ENCODE results near the gene FRY.

Gene FRY

DNA sequence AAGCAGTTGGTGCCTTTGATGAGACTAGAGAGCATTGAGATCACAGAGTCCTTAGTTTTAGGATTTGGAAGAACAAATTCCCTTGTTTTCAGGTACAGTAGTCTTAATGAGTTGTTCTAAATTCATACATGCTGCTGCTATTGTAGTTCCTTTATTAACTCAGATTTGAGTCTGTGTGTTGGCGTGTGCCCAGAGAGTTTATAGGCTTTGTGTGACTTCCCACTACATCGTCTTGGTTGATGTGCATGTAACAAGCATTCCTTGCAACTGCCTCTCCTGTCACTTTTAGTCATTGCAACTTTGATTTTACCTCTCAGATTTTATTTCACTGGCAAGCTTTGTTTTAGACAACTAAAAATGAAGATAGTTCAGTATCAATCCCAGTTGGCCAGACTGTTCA, 148.1 kb downstream of the FRY start:
- no peak for FAIRE-seq
- TF ChIP-seq TAF1 (IDR thresholded peaks at IDR 0.05; ENCODE audit: low read depth, low read length) (no peak), PAX5 (IDR thresholded peaks at IDR 0.05; ENCODE audit: insufficient read depth, low read length, severe bottlenecking) (no peak), POU2F2 (IDR thresholded peaks at IDR 0.05; ENCODE audit: low read depth, low read length) (no peak), POLR2A (IDR thresholded peaks at IDR 0.05; ENCODE audit: low read depth, low read length) (no peak), POLR2AphosphoS5 (IDR thresholded peaks at IDR 0.05; ENCODE audit: low read depth, low read length) (no peak), SPI1 (IDR thresholded peaks at IDR 0.05; ENCODE audit: low read depth, low read length) (no peak)
- DNase-seq (ENCODE audit: insufficient read length, low spot score): no peak

DNA sequence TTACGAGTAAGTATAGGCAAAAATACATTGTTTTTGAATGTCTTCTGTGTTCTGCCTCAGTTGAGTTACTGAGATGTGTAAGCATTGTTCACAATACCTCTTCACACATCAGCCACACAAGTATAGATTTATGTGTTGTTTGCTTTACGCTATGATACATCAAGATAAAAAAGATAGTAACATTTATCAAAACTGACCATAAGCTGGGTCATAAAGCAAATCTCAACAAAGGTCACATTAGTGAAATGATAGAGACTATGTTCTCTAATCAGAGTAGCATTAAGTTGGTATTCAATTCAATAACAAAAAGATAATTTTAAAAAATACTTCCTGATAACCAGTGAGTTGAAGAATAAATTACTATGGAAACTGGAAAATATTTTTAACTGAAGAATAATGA, 156.1 kb downstream of the FRY start:
- FAIRE-seq: no peak
- no peak for TF ChIP-seq PAX5 (IDR thresholded peaks at IDR 0.05; ENCODE audit: insufficient read depth, low read length, severe bottlenecking)
- DNase-seq (ENCODE audit: insufficient read length, low spot score): no peak

DNA sequence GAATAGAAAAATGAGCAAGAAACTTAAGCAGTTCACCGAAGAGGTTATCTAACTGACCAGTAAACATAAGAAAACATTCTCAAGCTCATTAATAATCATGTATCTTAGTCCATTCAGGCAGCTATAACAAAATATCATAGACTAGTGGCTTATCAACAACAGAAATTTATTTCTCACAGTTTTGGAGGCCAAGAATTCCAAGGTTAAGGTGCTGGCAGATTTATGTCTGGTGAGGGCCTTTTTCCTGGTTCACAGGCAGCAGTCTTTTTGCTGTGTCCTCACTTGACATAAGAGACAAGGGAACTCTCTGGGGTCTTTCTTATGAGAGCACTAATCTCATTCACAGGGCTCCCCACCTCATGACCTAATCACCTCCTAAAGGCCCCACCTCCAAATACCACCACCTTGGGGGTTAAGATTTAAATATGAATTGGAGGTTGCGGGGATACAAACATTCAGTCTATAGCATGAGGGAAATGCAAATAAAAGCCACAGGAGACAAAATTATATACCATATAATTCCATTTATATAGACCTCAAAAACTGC, 160.0 kb downstream of the FRY start:
- FAIRE-seq (no peak), DNase-seq (ENCODE audit: insufficient read length, low spot score) (no peak)
- TF ChIP-seq TAF1 (IDR thresholded peaks at IDR 0.05; ENCODE audit: low read depth, low read length) (no peak), POU2F2 (IDR thresholded peaks at IDR 0.05; ENCODE audit: low read depth, low read length) (no peak), PAX5 (IDR thresholded peaks at IDR 0.05; ENCODE audit: insufficient read depth, low read length, severe bottlenecking) (no peak), POLR2A (IDR thresholded peaks at IDR 0.05; ENCODE audit: low read depth, low read length) (no peak), SPI1 (IDR thresholded peaks at IDR 0.05; ENCODE audit: low read depth, low read length) (no peak), POLR2AphosphoS5 (IDR thresholded peaks at IDR 0.05; ENCODE audit: low read depth, low read length) (no peak)

DNA sequence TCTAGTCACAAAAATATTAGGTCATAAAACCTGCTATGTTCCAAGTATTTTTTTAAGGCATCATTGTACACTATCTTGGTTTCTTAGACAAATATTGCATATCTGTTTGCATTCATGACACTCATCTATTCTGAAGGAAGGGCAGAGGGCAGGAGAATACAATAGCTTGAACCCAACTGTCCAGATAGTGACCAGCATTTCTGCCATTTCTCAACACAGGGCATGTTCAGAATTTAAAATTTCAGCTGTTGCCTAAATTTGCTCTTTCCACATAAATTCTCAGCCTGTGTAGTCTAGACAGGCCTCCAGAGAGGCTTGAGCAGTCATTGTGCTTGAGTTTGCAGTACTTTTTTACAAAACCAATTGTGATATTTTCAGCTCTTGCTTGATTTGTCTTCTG, 164.1 kb downstream of the FRY start:
- FAIRE-seq (no peak), DNase-seq (ENCODE audit: insufficient read length, low spot score) (no peak)
- TF ChIP-seq POU2F2 (IDR thresholded peaks at IDR 0.05; ENCODE audit: low read depth, low read length): no peak
- TF ChIP-seq PAX5 (IDR thresholded peaks at IDR 0.05; ENCODE audit: insufficient read depth, low read length, severe bottlenecking): no peak
- TF ChIP-seq SPI1 (IDR thresholded peaks at IDR 0.05; ENCODE audit: low read depth, low read length): no peak
- TF ChIP-seq TAF1 (IDR thresholded peaks at IDR 0.05; ENCODE audit: low read depth, low read length): no peak
- TF ChIP-seq POLR2A (IDR thresholded peaks at IDR 0.05; ENCODE audit: low read depth, low read length): no peak
- no peak for TF ChIP-seq POLR2AphosphoS5 (IDR thresholded peaks at IDR 0.05; ENCODE audit: low read depth, low read length)

DNA sequence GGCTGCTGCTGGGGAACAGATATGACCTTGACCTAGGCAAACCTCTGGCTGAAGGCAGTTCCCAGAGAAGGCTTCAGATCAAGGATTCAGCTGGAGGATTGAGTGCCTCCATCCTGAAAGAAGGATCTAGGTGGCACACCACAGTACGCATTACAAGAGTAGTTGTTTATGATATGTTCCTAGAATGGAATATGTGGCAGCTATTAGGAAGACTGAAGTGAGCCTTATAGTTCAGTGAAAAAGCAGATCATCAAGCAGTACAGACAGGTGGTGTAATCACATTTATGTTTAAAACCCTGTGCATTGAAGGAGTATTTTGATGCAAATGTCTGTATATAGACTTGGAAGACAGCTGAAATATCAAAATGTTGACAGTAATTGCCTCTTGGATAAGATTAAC, 167.6 kb downstream of the FRY start:
- TF ChIP-seq SPI1 (IDR thresholded peaks at IDR 0.05; ENCODE audit: low read depth, low read length) (no peak), PAX5 (IDR thresholded peaks at IDR 0.05; ENCODE audit: insufficient read depth, low read length, severe bottlenecking) (no peak), POLR2A (IDR thresholded peaks at IDR 0.05; ENCODE audit: low read depth, low read length) (no peak)
- FAIRE-seq: no peak
- DNase-seq (ENCODE audit: insufficient read length, low spot score): no peak

DNA sequence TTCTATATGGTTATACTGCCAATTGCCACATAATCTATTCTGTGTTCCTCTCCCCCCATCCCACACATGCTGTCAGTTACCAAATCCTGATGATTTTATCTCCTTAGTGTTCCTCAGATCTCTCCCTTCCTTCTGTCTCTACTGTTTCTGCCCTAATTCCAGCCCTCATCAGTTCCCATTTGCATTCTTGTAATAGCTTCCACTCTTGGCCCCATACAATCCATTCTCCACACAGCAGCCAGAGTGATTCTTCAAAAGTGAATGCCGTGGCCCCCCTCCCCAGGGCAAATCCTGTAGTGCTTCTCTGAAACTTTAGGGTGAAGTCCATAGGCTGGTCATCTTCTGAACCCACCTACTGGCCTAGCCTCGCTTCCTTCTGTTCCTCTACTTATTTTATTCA, 169.2 kb downstream of the FRY start:
- TF ChIP-seq POU2F2 (IDR thresholded peaks at IDR 0.05; ENCODE audit: low read depth, low read length) (no peak), SPI1 (IDR thresholded peaks at IDR 0.05; ENCODE audit: low read depth, low read length) (no peak), PAX5 (IDR thresholded peaks at IDR 0.05; ENCODE audit: insufficient read depth, low read length, severe bottlenecking) (no peak), TAF1 (IDR thresholded peaks at IDR 0.05; ENCODE audit: low read depth, low read length) (no peak), POLR2AphosphoS5 (IDR thresholded peaks at IDR 0.05; ENCODE audit: low read depth, low read length) (no peak), POLR2A (IDR thresholded peaks at IDR 0.05; ENCODE audit: low read depth, low read length) (no peak)
- FAIRE-seq: no peak

DNA sequence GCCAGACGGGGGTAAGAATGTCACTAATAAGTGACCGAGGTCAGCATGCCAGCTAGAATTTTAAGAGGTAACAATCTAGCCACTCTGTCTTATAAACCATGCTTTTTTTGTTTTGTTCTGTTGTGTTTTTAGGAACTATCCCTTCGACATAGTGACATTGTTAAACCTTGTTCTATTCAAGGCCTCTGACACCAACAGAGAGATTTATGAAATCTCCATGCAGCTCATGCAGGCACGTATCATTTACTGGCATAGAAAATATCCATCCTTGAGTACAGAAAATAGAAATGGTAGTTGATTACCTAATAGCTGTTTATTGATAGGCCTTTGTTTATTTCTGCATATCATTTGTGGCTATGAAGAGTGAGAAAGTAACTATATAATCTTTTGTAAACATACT, 170.2 kb downstream of the FRY start:
- TF ChIP-seq POLR2AphosphoS5 (IDR thresholded peaks at IDR 0.05; ENCODE audit: low read depth, low read length) (no peak), SPI1 (IDR thresholded peaks at IDR 0.05; ENCODE audit: low read depth, low read length) (no peak), POLR2A (IDR thresholded peaks at IDR 0.05; ENCODE audit: low read depth, low read length) (no peak), POU2F2 (IDR thresholded peaks at IDR 0.05; ENCODE audit: low read depth, low read length) (no peak), PAX5 (IDR thresholded peaks at IDR 0.05; ENCODE audit: insufficient read depth, low read length, severe bottlenecking) (no peak), TAF1 (IDR thresholded peaks at IDR 0.05; ENCODE audit: low read depth, low read length) (no peak)
- DNase-seq (ENCODE audit: insufficient read length, low spot score) (no peak), FAIRE-seq (no peak)

More for the DNA sequence above, 169.2 kb downstream of the FRY start:
- DNase-seq (ENCODE audit: insufficient read length, low spot score): no peak

DNA sequence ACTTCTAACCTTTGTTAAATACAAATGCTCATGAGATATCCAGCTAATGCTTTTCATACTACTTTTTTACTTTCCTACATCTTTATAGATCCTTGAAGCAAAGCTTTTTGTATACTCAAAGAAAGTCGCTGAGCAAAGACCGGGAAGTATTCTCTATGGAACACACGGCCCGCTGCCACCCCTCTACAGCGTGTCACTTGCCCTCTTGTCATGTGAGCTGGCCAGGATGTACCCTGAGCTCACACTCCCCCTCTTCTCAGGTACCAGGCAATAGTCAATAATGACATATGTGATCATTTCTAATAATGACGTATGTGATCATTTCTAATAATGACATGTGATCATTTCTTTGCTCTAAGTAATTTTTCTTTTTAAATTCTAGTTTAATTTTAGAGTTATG, 170.7 kb downstream of the FRY start:
- DNase-seq (ENCODE audit: insufficient read length, low spot score): no peak
- FAIRE-seq: no peak
- TF ChIP-seq TAF1 (IDR thresholded peaks at IDR 0.05; ENCODE audit: low read depth, low read length): no peak
- no peak for TF ChIP-seq POLR2A (IDR thresholded peaks at IDR 0.05; ENCODE audit: low read depth, low read length)
- TF ChIP-seq SPI1 (IDR thresholded peaks at IDR 0.05; ENCODE audit: low read depth, low read length): no peak
- no peak for TF ChIP-seq POLR2AphosphoS5 (IDR thresholded peaks at IDR 0.05; ENCODE audit: low read depth, low read length)
- TF ChIP-seq POU2F2 (IDR thresholded peaks at IDR 0.05; ENCODE audit: low read depth, low read length): no peak
- no peak for TF ChIP-seq PAX5 (IDR thresholded peaks at IDR 0.05; ENCODE audit: insufficient read depth, low read length, severe bottlenecking)

DNA sequence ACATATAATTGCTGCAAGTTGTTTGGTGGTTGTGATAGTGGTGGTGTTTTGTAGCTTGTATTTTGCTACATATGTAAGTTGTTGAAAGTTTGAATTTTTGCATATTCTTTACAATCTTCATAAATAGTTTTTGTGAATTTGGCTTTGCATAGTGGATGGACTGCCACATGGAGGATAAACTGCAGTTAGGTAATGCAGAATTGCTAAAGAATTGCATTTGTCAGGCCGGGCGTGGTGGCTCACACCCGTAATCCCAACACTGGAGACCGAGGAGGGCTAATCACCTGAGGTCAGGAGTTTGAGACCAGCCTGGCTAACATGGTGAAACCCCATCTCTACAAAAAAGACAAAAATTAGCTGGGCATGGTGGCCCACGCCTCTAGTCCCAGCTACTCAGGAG, 171.6 kb downstream of the FRY start:
- no peak for DNase-seq (ENCODE audit: insufficient read length, low spot score)
- TF ChIP-seq POU2F2 (IDR thresholded peaks at IDR 0.05; ENCODE audit: low read depth, low read length) (no peak), PAX5 (IDR thresholded peaks at IDR 0.05; ENCODE audit: insufficient read depth, low read length, severe bottlenecking) (no peak), SPI1 (IDR thresholded peaks at IDR 0.05; ENCODE audit: low read depth, low read length) (no peak), TAF1 (IDR thresholded peaks at IDR 0.05; ENCODE audit: low read depth, low read length) (no peak)
- FAIRE-seq: no peak

DNA sequence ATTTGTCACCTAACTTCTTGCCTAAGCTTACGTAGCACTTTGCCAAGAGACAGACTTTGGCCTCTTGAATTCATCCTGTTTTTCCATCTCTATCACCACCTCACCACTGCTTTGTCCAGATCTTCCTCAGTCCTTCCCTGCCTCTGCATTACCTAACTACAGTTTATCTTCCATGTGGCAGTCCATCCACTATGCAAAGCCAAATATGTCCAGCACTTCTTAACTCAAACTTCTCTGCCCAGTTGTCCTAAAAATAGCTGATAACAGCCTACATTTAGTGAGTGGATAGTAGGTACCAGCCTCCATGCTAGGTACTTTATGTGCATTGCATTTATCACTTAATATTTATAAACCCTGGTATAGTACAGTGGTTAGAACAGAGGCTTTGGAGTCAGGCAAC, 172.2 kb downstream of the FRY start:
- no peak for TF ChIP-seq TAF1 (IDR thresholded peaks at IDR 0.05; ENCODE audit: low read depth, low read length)
- no peak for TF ChIP-seq POLR2A (IDR thresholded peaks at IDR 0.05; ENCODE audit: low read depth, low read length)
- TF ChIP-seq POLR2AphosphoS5 (IDR thresholded peaks at IDR 0.05; ENCODE audit: low read depth, low read length): no peak
- no peak for TF ChIP-seq SPI1 (IDR thresholded peaks at IDR 0.05; ENCODE audit: low read depth, low read length)
- TF ChIP-seq POU2F2 (IDR thresholded peaks at IDR 0.05; ENCODE audit: low read depth, low read length): no peak
- no peak for TF ChIP-seq PAX5 (IDR thresholded peaks at IDR 0.05; ENCODE audit: insufficient read depth, low read length, severe bottlenecking)
- DNase-seq (ENCODE audit: insufficient read length, low spot score) (no peak), FAIRE-seq (no peak)

Data from GM12891 (cell line).